Body of pancreas (tissue), 4 donors: ENCODE measurements around the gene FEV. TPM values are rescaled to one million over a fixed set of nuclear protein-coding genes. Genes with fewer than 3 reads are reported as not detected.

Source experiments
- ATAC-seq: fragments of 150-250 bp; one replicate; pipeline ENCODE4 v1.9.1; 2016
- DNase-seq, 4 donors: peaks; one replicate each; pipeline ENCODE4 v3.0.0-alpha.2; 2019
- H3K27ac ChIP-seq, 4 donors: fragments of 200-600 bp; sonication (generic); 1 replicate in 3 of 4; 2 replicates in 1 of 4; pipeline versions ENCODE4 v1.5.1 to v1.6.1; 2016 to 2019; ENCODE audit warnings: mild to moderate bottlenecking in 1 of 4, mixed read lengths in 1 of 4, moderate library complexity in 1 of 4
- H3K27me3 ChIP-seq, 2 donors: fragments of 200-600 bp; sonication (generic); one replicate each; pipeline ENCODE4 v1.6.0; 2016; ENCODE audit warnings: mild to moderate bottlenecking in 1 of 2
- H3K36me3 ChIP-seq, 2 donors: fragments of 200-600 bp; sonication (generic); replicated peaks in 1 of 2; 2 replicates each; pipeline ENCODE4 v1.5.1; 2016; ENCODE audit warnings: low read depth in 2 of 2; ENCODE audit not compliant: insufficient read depth in 1 of 2
- H3K4me1 ChIP-seq: fragments of 200-600 bp; sonication (generic); one replicate; pipeline ENCODE4 v1.6.0; 2016
- H3K4me3 ChIP-seq, 2 donors: fragments of 200-600 bp; sonication (generic); 1 replicate in 1 of 2; 2 replicates in 1 of 2; pipeline ENCODE4 v1.5.1; 2016 to 2019
- H3K9me3 ChIP-seq, 3 donors: fragments of 200-600 bp; sonication (generic); 1 replicate in 2 of 3; 2 replicates in 1 of 3; pipeline ENCODE4 v1.5.1; 2016
- CTCF ChIP-seq, 7 experiments: fragments of 450-650 bp in 4 of 7; fragments of 200-600 bp in 3 of 7; sonication (generic) in 3 of 7; IDR thresholded peaks; one replicate each; pipeline ENCODE4 v1.5.1; 2016 to 2019; ENCODE audit warnings: antibody characterized with exemption in 7 of 7
- POLR2A ChIP-seq, 3 donors: fragments of 450-650 bp; IDR thresholded peaks; one replicate each; pipeline ENCODE4 v1.6.1; 2016; ENCODE audit warnings: antibody characterized with exemption in 3 of 3, mild to moderate bottlenecking in 2 of 3
- WGBS, 2 donors: methylation state at CpG; one replicate each; pipeline ENCODE4 v1.1.5; 2017; 5-methylcytosine and 5-hydroxymethylcytosine counted together
- intact Hi-C: fragments of 100-400 bp; cut with DNase I; formaldehyde crosslinking; loops from one replicate; pipeline ENCODE4 v1.15.1; 2023
- total RNA-seq, 2 donors: library from RNA; depleted of rRNA; stranded (reverse); fragments of >200 nt; gene quantifications; one replicate each; pipeline ENCODE4 v1.1.0, GENCODE V29; 2016

Gene FEV
- total RNA-seq, 2 donors from 2014 or later: not detected

- Histone ChIP-seq H3K9me3 (no peaks in the 10 kb centered on the region), H3K4me3 (no peak overlapping the region), H3K36me3 (no peaks in the 10 kb centered on the region), H3K27ac (no peak overlapping the region), H3K27me3 (no peaks in the 10 kb centered on the region), H3K4me1 (no peaks in the 10 kb centered on the region)
- ATAC-seq (no peak), DNase-seq (no peak)
- intact Hi-C loops: no loop called here
- no peak for TF ChIP-seq CTCF (IDR thresholded peaks at IDR 0.05)
- no peak for TF ChIP-seq POLR2A (IDR thresholded peaks at IDR 0.05)
- 71 to 80% methylated on average over 6 to 12 of the region's 12 CpGs for WGBS, 2 donors
These were observed 37.1 kb upstream of the FEV start for GRCh38 chr2:219022041-219022440.

GRCh38 chr2:219021591-219021990 lies 36.6 kb upstream of the FEV start:
- Histone ChIP-seq H3K9me3 (no peaks in the 10 kb centered on the region), H3K36me3 (no peaks in the 10 kb centered on the region), H3K4me1 (no peaks in the 10 kb centered on the region), H3K4me3 (no peak overlapping the region), H3K27ac (no peak overlapping the region), H3K27me3 (no peaks in the 10 kb centered on the region)
- ATAC-seq (no peak), DNase-seq (no peak)
- WGBS, 2 donors: 59 to 76% methylated on average over 6 to 9 of the region's 9 CpGs
- no peak for TF ChIP-seq CTCF (IDR thresholded peaks at IDR 0.05)
- TF ChIP-seq POLR2A (IDR thresholded peaks at IDR 0.05): no peak
- intact Hi-C loops: no loop called here

- Histone ChIP-seq H3K4me3 (no peak overlapping the region), H3K36me3 (no peaks in the 10 kb centered on the region), H3K27me3 (no peaks in the 10 kb centered on the region), H3K4me1 (no peaks in the 10 kb centered on the region), H3K9me3 (no peaks in the 10 kb centered on the region), H3K27ac (no peak overlapping the region)
- intact Hi-C loops: no loop called here
- TF ChIP-seq CTCF (IDR thresholded peaks at IDR 0.05) (no peak), POLR2A (IDR thresholded peaks at IDR 0.05) (no peak)
- ATAC-seq: no peak
- WGBS, 2 donors: 78 to 82% methylated on average over 9 to 11 of the region's 11 CpGs
- no peak for DNase-seq
These were observed 35.8 kb upstream of the FEV start for GRCh38 chr2:219020604-219021365.

DNA sequence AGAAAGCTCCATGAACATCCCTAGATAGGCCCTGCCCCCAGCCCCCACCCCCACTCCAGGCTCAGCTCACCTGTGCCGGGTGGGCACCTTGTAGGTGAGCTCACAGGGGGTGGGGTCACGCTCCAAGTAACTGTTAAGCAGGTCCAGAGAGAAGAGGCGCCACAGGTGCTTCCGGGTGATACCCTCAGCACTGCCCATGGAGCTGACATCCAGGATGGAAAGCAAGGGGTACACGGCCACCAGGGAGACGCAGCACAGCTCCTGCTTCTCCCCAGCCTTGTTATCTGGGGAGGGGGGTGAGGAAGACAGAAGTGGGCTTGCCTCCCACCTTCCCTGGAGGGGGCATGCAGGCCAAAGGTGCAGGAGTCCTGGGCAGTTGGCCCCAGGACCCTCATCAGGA lies 34.5 kb upstream of the FEV start:
- H3K36me3 ChIP-seq: no peaks in the 10 kb centered on the region
- H3K27ac ChIP-seq: no peak overlapping the region
- WGBS, 2 donors: 46 to 58% methylated on average over 2 to 6 of the region's 6 CpGs
- no peaks in the 10 kb centered on the region for H3K27me3 ChIP-seq
- no peak overlapping the region for H3K4me3 ChIP-seq
- no peaks in the 10 kb centered on the region for H3K9me3 ChIP-seq
- ATAC-seq (no peak), DNase-seq (no peak)
- intact Hi-C loops: no loop called here
- TF ChIP-seq CTCF (IDR thresholded peaks at IDR 0.05) (no peak), POLR2A (IDR thresholded peaks at IDR 0.05) (no peak)
- no peaks in the 10 kb centered on the region for H3K4me1 ChIP-seq

DNA sequence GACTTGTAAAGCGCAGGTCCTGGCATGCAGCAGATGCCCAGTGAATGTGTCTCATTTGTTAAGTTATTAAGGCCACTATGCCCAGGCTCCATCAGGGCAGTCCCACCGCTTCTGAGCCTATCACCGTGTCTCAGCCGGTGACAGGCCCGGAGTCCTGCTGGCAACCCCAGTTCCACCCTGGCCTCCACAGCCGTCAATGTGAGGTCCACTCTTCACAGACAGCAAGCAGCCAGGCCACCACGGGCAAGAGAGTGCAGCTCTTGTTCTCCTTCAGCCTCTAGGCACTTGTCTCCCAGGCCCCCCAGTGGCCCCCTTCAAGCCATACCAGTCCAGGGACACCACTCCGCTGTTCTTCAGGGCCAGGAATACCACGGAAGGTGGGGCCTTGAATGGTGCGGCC lies 33.7 kb upstream of the FEV start:
- Histone ChIP-seq H3K36me3 (no peaks in the 10 kb centered on the region), H3K27me3 (no peaks in the 10 kb centered on the region), H3K9me3 (no peaks in the 10 kb centered on the region), H3K27ac (no peak overlapping the region), H3K4me1 (no peaks in the 10 kb centered on the region), H3K4me3 (no peak overlapping the region)
- ATAC-seq: no peak
- 71 to 89% methylated on average over 7 to 10 of the region's 10 CpGs for WGBS, 2 donors
- no peak for DNase-seq
- intact Hi-C loops: no loop called here
- TF ChIP-seq CTCF (IDR thresholded peaks at IDR 0.05) (no peak), POLR2A (IDR thresholded peaks at IDR 0.05) (no peak)
